ENCODE measurements around the gene SOHLH2. TPM values are rescaled to one million over a fixed set of nuclear protein-coding genes. Genes with fewer than 3 reads are reported as not detected.

Gene SOHLH2
- total and polyA plus RNA-seq, 2 of the 4 experiments (the other 2 are of a cell fraction) = 0.17 to 0.18 TPM

DNA sequence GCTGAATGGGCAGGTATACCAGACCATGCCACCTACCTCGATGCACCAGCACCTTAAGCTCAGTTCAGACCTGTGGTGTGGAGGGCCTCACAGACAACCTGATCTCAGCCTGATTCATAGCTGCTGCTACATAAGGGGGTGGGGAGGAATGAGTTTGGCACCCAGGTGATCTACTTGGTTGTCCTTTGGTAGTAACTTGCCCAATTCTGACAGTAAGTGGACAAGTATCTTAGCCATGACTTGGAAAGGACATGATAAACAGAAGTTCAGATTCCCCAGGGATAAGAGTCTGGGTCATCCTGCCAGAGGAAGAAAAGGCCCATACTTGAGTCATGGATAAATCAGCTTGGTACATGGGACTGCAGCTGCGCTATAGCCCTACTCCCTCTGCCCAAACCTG lies 28.4 kb upstream of the SOHLH2 start:
- in situ Hi-C loops (cut with MboI; ENCODE audit: low sequenced_read_pairs) (no loop called here), dilution Hi-C loops (cut with HindIII; ENCODE audit: low sequenced_read_pairs, unreplicated experiment) (no loop called here), intact Hi-C loops (cut with micrococcal nuclease) (no loop called here)
- no peaks in the 10 kb centered on the region for H3K79me1 ChIP-seq (ENCODE audit: low read depth in 1 of 2, low read length in 2 of 2)
- no peaks in the 10 kb centered on the region for H3K36me3 ChIP-seq (ENCODE audit: control insufficient read depth, insufficient read depth, low read length)
- no peak overlapping the region for H2BK15ac ChIP-seq (ENCODE audit: low read depth, low read length)
- H4K91ac ChIP-seq (ENCODE audit: insufficient read depth, low read depth, low read length) = no peak overlapping the region
- no TSS peak for BruUV-seq (replicated peaks)
- H3K4ac ChIP-seq (ENCODE audit: low read depth, low read length) = no peak overlapping the region
- POLR2A ChIA-PET (ENCODE audit: unreplicated experiment) = no interaction called here
- no peak overlapping the region for H4K8ac ChIP-seq (ENCODE audit: low read depth in 2 of 2, low read length in 2 of 2)
- CTCF ChIA-PET = interaction anchor here (1.1 kb wide), 1 partner anchor 13 kb away, joined by 3 read pairs; no protein-coding TSS in a partner anchor
- no peak overlapping the region for H2AK5ac ChIP-seq (ENCODE audit: low read depth, low read length)
- H3K9ac ChIP-seq (ENCODE audit: low read depth, low read length) = no peak overlapping the region
- DNase-seq (no peak), ATAC-seq (ENCODE audit: low read depth) (no peak)
- H3K56ac ChIP-seq (ENCODE audit: extremely low read depth, insufficient read depth, low read length) = no peak overlapping the region
- no peaks in the 10 kb centered on the region for H4K20me1 ChIP-seq (ENCODE audit: insufficient read depth, low read length)
- no peak overlapping the region for H2BK120ac ChIP-seq (ENCODE audit: low read depth, low read length)
- H3K18ac ChIP-seq (ENCODE audit: low read depth, low read length) = no peak overlapping the region
- no peaks in the 10 kb centered on the region for H3K9me3 ChIP-seq (ENCODE audit: control insufficient read depth, insufficient read depth, low read length)
- no peaks in the 10 kb centered on the region for H3K27me3 ChIP-seq (ENCODE audit: control insufficient read depth, insufficient read depth, low read length)
- TF ChIP-seq, protein P1, sequence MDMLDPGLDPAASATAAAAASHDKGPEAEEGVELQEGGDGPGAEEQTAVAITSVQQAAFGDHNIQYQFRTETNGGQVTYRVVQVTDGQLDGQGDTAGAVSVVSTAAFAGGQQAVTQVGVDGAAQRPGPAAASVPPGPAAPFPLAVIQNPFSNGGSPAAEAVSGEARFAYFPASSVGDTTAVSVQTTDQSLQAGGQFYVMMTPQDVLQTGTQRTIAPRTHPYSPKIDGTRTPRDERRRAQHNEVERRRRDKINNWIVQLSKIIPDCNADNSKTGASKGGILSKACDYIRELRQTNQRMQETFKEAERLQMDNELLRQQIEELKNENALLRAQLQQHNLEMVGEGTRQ (IDR thresholded peaks at IDR 0.05; ENCODE audit: low read depth, low read length) = no peak
- TF ChIP-seq SMC3 (IDR thresholded peaks at IDR 0.05; ENCODE audit: low read depth, low read length) = no peak
- TF ChIP-seq BHLHE40 (IDR thresholded peaks at IDR 0.05; ENCODE audit: low read depth, low read length) = no peak
- TF ChIP-seq NFE2L2 (IDR thresholded peaks at IDR 0.05; ENCODE audit: low read depth, low read length) = no peak
- no peak for TF ChIP-seq MXI1 (IDR thresholded peaks at IDR 0.05; ENCODE audit: borderline replicate concordance, low read depth, low read length)
- no peak for TF ChIP-seq CHD1 (IDR thresholded peaks at IDR 0.05; ENCODE audit: low read depth, low read length)
- no peak overlapping the region for H3K23ac ChIP-seq (ENCODE audit: low read depth, low read length)
- H2AK9ac ChIP-seq (replicated peaks; ENCODE audit: low read depth, low read length, poor library complexity) = no peak overlapping the region
- no peaks in the 10 kb centered on the region for H3K9me1 ChIP-seq (ENCODE audit: insufficient read depth, low read length)
- H3K4me3 ChIP-seq (ENCODE audit: insufficient read depth, low read depth, low read length) = no peak overlapping the region
- no peaks in the 10 kb centered on the region for H3K4me1 ChIP-seq (ENCODE audit: control insufficient read depth, insufficient read depth, low read length)
- H4K5ac ChIP-seq (ENCODE audit: low read depth, low read length) = no peak overlapping the region
- H3K14ac ChIP-seq (replicated peaks; ENCODE audit: low read depth, low read length) = no peak overlapping the region
- no peak overlapping the region for H2BK5ac ChIP-seq (ENCODE audit: low read depth, low read length, poor library complexity, severe bottlenecking)
- H2AFZ ChIP-seq (replicated peaks; ENCODE audit: low read length, poor library complexity) = peak overlapping the region; percentile 51
- no peak overlapping the region for H3K27ac ChIP-seq (ENCODE audit: insufficient read depth, low read length)
- H2BK20ac ChIP-seq (ENCODE audit: low read depth, low read length) = no peak overlapping the region
- WGBS, 2 experiments (ENCODE audit: extremely low coverage in 2 of 2, insufficient read length in 1 of 2) = no CpG with 5 or more reads among the region's 2 CpGs
- no peak overlapping the region for H3K4me2 ChIP-seq (ENCODE audit: low read depth, low read length)
